HG03460 (cell line): ENCODE measurements around the gene OLA1.

ENCODE experiments used
- ATAC-seq: cut with Tn5 transposase; IDR thresholded peaks from one replicate; pipeline ENCODE4 v1.9.1; 2021; ENCODE audit not compliant: unreplicated experiment

OLA1 gene

DNA sequence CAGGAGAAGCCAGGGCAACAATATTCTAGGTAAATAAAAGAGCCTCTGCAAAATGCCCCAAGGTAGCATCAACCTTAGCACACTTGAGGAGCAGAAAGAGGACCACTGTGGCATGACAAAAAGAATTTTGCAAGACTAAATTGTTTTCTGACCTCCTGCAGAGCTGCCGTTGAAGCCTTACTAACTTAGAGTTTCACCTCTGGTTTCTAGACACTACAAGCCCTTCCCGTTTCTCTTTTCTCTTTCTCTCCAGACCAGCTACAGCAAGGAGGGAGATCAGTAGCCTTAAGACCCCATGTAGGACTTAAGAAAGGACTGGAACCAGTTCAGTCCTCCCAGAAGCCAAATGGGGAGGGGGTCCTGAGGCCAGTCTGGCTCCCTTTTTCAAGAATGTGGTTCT is 209.9 kb downstream of the OLA1 start:
- ATAC-seq, result no peak

DNA sequence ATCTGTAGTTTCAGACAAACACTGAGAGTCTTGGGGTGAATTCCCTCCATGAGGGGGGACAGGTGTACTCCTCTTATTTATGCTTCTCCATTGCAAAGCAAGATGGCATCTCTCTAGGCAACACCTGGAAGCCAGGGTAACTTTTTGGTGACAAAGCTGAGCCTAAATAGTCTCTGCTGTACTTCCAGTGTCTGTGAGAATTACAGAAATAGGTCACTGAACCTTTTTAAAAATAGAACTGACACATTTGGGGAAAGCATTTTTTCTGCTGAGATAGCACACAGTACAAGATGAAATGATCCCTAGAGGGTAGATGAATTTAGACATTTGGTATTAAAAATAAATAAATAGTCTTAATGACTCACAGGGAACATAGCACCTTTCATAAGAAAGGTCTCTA is 211.5 kb downstream of the OLA1 start:
- ATAC-seq, result no peak

DNA sequence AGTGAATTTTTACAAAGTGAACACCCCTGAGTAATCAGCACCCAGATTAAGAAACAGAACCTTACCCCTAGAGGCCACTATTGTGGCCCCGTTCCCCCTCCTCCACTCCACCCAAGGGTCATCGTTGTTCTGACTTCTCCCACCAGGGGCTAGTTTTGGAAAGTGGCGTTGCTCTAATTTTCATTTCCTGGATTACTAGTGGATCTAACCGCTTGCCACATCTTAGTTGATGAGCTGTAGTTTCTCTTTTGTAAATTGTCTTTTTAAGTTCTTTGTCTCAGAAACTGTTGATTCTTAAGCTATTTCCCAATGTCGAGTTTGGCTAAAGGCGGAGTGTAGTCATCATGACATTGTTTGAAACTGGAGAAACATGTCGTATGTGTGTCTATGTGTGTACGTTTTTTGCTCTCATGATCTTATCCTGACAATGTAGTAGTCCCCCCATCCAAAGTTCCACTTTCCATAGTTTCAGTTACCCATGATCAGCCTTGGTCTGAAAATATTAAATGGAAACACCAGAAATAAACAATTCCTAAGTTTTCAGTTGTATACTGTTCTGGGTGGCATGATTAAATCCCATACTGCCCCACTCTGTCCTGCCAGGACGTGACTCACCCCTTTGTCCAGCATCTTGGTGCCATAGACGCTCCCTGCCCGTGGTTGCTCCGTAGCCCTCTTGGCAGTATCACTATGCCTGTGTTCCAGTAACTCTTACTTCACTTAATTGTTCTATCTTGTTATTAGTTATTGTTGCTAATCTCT is 212.2 kb downstream of the OLA1 start:
- ATAC-seq, result no peak

DNA sequence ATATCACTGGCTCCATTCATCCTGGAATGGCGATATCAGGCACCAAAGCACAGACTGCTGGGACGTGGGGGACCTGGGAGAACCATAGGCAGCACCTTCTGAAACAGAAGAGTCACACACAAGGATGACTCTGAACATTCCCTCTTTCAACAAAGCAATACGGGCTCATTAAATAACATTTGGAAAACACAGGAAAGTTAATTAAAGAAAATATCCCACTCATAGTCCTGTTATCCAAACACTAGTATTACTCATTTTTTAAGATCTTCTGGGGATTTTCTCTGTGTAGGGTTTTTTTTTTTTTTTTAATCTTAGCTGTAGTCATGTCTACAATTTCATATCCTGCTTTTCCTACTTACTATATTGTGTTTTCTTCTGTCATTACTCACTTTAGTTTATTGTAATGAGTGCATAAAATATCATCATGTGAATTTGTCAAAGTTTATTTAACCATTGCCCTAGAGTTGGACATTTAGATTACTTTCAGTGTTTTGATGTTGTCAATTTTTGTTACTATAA is 213.2 kb downstream of the OLA1 start:
- no peak for ATAC-seq

DNA sequence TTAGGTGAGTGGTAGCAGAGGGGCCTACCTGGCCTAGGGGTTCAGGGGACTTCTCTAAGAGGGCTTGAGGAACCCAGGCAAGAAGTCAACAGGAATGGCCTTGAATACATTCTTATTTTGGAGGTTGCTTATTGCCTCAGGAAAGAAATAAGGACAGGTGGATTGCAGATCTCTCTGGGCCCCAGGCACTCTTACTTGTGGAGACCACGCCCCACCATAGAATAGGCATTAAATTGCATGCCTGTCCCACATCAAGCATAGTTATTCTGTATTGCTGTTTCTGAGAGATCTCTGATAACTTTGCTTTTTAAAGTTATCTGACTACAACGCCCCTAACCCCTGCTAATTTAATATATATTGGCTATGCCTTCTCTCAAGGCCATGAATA is 215.2 kb downstream of the OLA1 start:
- no peak for ATAC-seq

DNA sequence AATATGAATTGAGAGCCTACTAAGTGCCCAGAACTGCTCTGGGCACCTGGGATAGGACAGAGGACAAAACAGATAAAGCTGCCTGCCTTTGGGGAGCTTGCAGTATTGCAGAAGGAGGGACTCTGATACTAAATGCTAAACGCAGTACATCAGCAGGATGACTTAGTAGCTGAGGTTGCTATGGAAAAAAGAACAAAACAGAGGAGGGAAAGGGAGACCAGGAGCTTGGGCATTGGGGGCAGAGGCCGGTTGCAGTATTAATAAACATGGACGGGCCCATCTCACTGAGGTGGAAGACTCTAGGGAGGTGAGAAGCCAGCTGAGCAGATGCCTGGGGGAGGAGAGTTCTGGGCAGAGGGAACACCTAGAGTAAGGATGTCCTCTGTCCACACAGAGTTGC is 217.1 kb downstream of the OLA1 start:
- no peak for ATAC-seq

DNA sequence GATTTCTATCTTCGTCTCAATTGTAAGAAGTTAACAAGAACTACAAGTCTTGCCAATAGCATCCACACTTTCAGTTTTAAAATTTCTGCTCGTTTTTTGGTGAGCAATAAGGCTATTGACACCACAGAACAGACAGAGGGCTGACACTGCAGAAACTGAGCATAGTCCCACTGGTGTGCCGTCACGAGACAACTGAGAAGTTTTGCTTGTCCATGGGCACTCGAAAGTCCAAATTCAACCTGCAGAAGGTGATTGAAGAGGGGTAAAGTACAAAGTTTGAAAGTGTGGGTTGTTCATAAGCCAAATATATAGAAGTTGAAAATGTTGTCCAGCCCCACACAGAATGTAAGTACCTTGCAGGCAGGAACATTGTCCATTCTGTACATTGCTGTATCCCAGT is 219.4 kb downstream of the OLA1 start:
- ATAC-seq, result no peak

DNA sequence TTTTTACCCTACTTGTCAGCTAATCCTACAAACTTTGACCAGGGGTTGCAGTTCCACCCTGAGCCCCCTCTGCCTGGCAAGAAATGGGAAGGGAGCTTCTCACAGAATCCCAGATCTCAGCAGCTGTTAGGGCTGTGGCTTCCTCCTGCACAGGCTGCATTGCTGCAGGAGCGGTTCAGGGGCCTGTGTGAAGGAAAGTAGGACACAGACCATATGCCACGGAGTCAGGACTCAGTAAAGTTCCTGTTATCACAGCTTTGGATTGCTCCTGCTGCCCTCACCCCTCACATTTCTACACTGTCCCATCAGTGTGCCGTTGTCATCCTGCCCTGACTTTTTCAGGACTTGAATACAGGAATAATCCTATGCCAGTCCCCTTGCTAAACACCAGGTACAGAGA is 220.4 kb downstream of the OLA1 start:
- ATAC-seq, result no peak

DNA sequence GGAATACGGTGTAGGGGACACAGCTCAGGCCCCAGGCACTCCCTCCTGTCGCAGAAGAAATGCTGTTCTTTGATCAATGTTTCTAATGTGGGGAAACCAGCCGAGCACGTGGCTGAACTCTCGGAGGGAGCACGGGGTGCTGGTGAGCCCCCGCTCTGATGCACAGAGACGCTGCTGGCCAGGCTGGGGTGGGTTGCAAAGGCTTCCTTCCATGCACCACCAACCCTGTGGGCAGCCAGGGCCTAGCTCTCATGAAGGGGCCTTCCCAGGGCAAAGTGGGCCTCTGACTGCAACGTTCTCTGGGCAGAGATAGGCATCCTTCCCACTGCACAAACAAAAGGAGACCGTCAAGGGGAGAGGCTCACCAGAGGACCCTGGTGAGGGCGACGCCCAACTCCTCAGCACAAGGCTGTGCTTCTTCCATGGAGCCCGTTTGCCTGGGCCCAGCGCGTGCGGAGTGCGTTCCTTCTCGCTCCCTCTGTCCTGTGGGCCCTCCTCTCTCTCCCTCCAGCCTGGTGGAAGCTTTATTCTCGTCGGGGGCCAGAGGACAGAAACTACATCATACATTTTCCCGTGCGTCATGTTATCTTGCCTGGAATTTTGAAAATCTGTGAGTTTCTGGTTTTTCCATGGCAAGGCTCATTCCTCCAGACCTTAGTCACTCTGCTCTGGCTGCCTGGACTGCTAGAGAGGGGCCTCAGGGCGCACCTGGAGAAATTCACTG is 222.0 kb downstream of the OLA1 start:
- ATAC-seq, result no peak

DNA sequence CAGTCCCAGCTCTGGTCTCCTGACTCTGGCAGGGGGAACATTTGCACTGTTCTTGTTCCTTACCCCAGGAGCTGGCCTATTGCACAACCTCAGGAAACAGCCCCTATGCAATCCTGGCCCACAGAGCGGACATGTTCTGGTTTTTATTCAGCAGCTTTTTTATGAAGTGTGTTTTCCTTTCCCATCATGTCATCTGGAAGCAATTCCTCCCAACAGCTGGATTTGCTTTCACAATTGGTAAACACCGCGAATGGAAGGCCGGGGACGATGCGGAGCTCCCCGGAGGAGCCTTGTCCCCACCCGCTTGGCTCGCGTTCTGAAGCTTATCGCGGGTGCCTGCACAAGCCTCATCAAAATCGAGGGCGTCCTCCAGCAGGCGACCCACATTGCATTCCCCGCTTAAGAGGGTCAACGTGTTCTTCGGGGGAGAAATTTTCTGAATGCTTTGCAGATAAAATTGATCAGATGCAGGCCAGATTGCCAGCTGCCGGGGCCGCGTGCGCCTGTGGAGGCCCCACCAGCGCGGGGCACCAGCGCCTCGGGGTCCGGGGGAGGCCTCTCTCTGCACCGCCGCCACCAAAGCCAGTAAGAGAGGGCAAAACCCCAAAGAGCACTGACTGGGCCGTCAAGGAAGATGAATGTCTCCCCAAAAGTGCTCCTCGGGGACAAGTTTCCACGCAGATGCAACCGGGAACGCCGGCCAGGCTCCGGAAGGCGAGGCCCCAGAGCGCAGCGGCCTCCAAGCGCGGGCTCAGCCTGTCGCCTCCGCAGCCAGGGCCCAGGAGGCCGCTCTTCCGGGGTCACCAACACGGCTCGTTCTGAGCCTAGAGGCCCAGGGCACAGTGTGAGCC is 222.8 kb downstream of the OLA1 start:
- no peak for ATAC-seq

DNA sequence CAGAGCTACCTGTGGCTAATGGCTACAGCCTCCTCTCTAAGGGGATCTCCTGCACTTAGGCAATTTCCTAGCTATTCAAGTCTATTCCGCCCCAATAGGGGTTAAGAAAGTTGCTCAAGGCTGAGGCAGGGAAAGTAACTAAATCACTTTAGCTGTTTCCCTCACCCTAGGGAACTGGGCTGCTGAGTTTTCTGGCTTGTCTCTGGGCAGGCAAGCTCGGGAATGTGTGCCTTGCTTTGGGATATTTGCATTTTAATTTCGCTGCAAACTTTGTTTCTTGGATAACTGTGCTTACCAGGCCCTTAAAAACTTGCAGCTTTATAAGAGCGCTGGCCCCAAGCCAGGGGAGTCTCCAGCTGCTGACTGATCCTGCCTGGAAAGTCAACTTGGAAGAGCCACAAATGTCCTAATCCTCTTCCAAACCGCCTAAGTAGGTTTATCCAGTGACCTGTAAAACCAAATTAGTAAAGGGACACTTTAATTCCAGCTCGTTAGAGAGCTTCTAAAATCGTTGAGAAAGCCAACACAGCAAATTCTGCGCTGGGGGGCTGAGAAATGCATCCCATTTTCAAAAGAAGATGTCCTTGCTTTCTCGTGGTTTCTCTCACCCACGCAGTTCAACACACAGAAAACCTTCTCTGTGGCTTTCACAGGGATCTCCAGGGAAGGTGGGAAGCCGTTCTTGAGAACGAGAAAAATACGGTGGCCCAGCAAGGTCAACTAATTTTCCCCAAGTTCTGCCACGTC is 223.6 kb downstream of the OLA1 start:
- no peak for ATAC-seq

DNA sequence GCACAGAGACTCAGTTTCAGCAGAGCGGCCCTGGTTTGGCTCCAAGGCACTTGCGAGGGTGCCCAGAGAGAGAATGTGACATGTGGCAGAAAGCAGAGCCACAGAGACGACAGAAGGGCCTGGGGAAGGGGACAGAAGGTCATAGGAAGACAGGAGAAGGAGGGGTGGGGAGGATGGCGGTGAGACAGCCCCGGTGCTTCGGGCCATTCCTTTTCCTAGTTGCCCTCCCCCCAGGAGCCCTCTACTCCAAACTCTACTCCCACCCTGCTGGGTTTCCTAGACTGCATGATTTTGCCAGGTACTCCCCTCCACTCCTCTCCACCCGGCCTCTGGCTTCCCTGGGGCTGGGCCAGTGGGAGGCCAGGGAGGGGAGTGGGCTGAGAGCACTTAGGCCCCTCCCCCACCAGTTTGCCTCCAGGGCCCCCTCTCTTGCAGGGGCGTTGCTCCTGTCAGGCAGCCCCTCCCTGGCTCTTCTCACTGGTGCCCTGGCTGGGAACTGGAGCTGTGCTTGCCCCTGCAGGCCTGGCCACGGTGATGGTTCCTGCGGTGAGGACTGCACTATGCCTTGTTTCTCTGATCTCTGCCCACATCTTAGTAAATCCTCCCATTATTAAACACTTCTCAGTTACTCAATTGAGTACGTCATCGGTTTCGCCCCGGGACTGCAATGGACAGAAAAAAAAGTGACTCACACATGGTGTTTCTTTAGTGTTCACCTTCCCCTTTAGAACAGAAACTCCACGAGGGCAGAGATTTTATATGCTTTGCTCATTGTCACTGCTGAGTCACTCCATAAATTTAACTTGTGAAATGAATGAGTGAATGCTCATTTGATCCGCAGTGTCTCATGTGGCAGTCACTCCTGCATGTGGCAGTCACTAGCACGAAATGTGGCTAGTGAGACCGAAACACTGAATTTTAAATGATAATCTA is 224.5 kb downstream of the OLA1 start:
- ATAC-seq, result no peak
